ENCODE results near the gene PCBP3. TPM values are rescaled to one million over a fixed set of nuclear protein-coding genes. Genes with fewer than 3 reads are reported as not detected.

Gene PCBP3
- total RNA-seq: not detected in 2 replicates

GRCh38 chr21:45643021-45643980, at the start of gene PCBP3:
PCBP3 (plus strand) TSS chr21:45643725; CDS start chr21:45850086, 206,361 bp downstream.

DNA sequence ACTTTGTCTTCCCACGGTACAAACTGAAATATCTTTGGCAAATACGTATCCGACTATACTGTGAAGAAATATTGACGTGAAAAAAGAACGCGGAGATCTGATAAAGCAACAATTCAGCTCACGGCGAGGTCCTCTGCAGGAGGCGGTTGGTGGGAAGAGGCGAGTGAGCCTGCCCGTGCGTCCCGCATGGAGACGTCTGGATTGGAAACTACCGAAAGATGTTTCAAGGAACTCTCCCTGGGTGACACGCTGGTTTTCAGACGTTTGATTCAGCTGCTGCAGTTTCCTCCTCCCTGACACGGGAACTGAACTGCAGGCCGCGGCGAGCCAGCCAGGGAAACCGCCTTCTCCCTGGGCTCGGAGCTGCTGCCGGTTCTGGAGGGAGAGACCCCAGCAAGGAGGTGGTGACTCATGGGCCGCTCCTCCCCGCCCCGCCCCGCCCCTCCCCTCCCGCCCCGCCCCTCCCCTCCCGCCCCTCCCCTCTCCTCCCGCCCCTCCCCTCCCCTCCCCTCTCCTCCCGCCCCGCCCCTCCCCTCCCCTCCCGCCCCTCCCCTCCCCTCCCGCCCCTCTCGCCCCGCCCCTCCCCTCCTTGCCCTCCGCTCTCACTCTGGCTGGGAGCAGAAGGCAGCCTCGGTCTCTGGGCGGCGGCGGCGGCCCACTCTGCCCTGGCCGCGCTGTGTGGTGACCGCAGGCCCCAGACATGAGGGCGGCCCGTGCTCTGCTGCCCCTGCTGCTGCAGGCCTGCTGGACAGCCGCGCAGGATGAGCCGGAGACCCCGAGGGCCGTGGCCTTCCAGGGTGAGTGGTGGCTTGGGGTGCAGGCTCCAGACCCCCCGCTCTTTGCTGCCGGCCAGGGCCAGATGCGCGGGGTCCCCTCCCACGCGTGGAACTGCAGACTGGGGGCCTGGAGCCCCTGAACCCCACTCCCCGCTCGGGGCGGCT, 337.9 kb downstream of the PCBP3 start, which contains the start of gene COL6A1:
Gene COL6A1, plus strand, starts transcription at position 620 of the 941 bp plus-strand sequence. Its CDS starts 81 bp downstream, at position 701.

Other genes with a start within 250 kb of the PCBP3 start
- gene COL18A1, start 238.6 kb upstream of the PCBP3 start, total RNA-seq: 73.3 and 247 TPM in 2 replicates
- gene SLC19A1, start 101.3 kb upstream of the PCBP3 start, total RNA-seq: 8.8 and 10.2 TPM in 2 replicates

Data from epithelial cell of umbilical artery (primary cell).